HEK293T (cell line): ENCODE results near the gene DACH1.

Experiments used
- BHLHE40 ChIP-seq: fragments of 450-650 bp; IDR thresholded peaks from 2 replicates; pipeline ENCODE4 v1.6.1; 2016; ENCODE audit warnings: mild to moderate bottlenecking, moderate library complexity, borderline replicate concordance
- FOXK2 ChIP-seq: fragments of 450-650 bp; IDR thresholded peaks from 2 replicates; pipeline ENCODE4 v1.6.1; 2016; ENCODE audit warnings: mild to moderate bottlenecking
- SP1 ChIP-seq: fragments of 450-650 bp; IDR thresholded peaks from 2 replicates; pipeline ENCODE4 v1.6.1; 2017

- TF ChIP-seq SP1 (no peak), BHLHE40 (no peak), FOXK2 (no peak)
Measured at GRCh38 chr13:71864094-71864985, 2.7 kb downstream of the DACH1 start.
